Measurements from ENCODE around the gene SETD1A.

SETD1A gene

GRCh38 chr16:31025339-31025738, 67.8 kb downstream of the SETD1A start:
- DNase-seq: no peak

- DNase-seq: no peak
Measured at GRCh38 chr16:31029272-31029671, 71.7 kb downstream of the SETD1A start.

- DNase-seq: no peak
Measured at GRCh38 chr16:31031276-31031675, 73.7 kb downstream of the SETD1A start.

- DNase-seq: peak; percentile 92
Measured at GRCh38 chr16:31032736-31033708, 75.5 kb downstream of the SETD1A start, which contains the start of gene STX4. Gene STX4, plus strand, starts transcription at chr16:31033558. Its CDS starts 248 bp downstream, at chr16:31033806.

GRCh38 chr16:31033709-31034492, 76.3 kb downstream of the SETD1A start:
- peak; percentile 42 for DNase-seq
